H1 (cell line): ENCODE data around the gene CMSS1. TPM values are rescaled to one million over a fixed set of nuclear protein-coding genes. Genes with fewer than 3 reads are reported as not detected.

Experiments used
- CHD2 ChIP-seq: IDR thresholded peaks from 2 replicates; pipeline ENCODE4 v1.6.1; 2012; ENCODE audit warnings: low read length, improper control_type of control experiment
- SIRT6 ChIP-seq: IDR thresholded peaks from one replicate; pipeline ENCODE4 v1.7.1; 2012; ENCODE audit warnings: low read length, inconsistent platforms
- polyA plus RNA-seq, 7 experiments: library from polyadenylated mRNA; depleted of rRNA in 3 of 7; stranded (reverse) in 5 of 7; unstranded in 2 of 7; fragments of >200 nt in 5 of 7; fragments of 200-250 nt in 2 of 7; gene quantifications; 1 replicate in 5 of 7; 2 replicates in 1 of 7; 4 replicates in 1 of 7; pipeline versions ENCODE4 v1.2.1 to v1.2.3, GENCODE V29; 2011 to 2013; ENCODE audit warnings: missing spikeins in 2 of 7, mixed read lengths in 2 of 7
- total RNA-seq: library from RNA; stranded (reverse); fragmentation: NEBNext Ultra II Directional; extraction: Animal tissue kit (Norgen Biotek cat#: 25700); gene quantifications from 2 replicates; pipeline ENCODE4 v1.2.1, GENCODE V29; 2021

The CMSS1 gene
- total and polyA plus RNA-seq, 2 of the 8 experiments (the other 6 are each of a cell fraction or from before 2014, with no cell fraction given): 15.2 to 75.1 TPM

DNA sequence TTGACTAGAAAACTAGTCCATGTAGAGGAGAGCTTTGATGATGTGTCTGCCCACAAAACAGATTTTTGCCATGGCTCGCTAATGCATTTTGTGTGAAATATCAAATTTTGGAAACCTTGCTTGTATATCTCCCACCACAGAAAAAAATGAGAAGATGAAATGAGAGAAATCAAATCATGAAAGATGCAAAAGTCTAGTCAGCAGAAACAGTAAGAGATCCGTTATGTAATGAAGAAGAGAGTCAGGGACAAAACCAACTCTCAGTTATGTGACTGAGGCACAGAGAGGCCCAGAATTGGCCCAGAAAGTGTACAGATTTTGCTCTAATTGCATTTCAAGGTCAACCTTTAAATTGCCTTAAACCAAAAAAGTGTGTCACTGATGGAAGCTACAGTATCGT lies 189.7 kb downstream of the CMSS1 start (continued):
- TF ChIP-seq CHD2 (no peak), SIRT6 (no peak)
